ENCODE data around the gene BCL11A. TPM values are rescaled to one million over a fixed set of nuclear protein-coding genes. Genes with fewer than 3 reads are reported as not detected.

BCL11A gene
- polyA plus RNA-seq, 1 donor, result 15.1 TPM

GRCh38 chr2:60528281-60529020 is 25.0 kb downstream of the BCL11A start:
- DNase-seq, result no peak

GRCh38 chr2:60527762-60528161 is 25.7 kb downstream of the BCL11A start:
- DNase-seq, result no peak

- no peak for DNase-seq
Observed at GRCh38 chr2:60526623-60527022, 26.8 kb downstream of the BCL11A start.

GRCh38 chr2:60525899-60526298 is 27.6 kb downstream of the BCL11A start:
- no peak for DNase-seq

DNA sequence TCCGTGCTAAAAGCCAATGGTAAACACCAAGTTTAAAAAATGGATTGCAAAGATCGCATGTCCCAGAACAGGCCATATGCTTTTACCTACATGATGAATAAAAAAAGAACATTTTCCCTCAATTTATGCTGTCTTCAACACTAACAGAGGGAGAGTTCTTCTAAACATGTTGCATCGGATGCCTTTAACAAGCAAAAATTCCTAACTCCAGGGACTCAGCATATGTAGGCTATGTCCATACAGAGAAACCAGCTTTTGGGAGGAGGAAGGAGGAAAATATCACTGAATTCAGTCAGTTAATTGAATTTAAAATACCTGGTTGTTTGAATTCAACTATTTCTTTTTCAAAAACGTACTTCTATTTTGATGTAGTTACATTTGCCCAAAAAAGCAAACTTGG is 28.6 kb downstream of the BCL11A start:
- no peak for DNase-seq

- DNase-seq, result no peak
Observed at GRCh38 chr2:60523963-60524362, 29.5 kb downstream of the BCL11A start.

- DNase-seq, result no peak
Observed at GRCh38 chr2:60522462-60522861, 31.0 kb downstream of the BCL11A start.

DNA sequence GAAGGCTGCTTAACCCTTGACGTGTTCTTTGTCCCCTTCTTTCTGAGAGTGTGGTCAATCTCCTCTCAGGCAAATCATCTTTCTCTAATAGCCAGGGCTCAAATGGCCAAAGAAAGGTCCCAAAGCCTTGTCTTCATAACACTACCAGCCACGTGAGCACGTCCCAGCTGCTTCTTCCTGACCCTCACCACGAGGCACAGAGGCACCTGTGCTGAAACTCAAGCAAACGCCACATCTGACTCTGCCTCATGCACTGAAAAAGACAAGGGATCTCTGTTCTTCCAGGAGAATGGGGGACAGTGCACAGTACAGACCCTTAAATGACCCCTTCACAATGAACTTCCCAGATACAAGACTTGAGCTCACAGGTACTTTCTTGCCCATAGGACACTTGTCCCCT is 31.8 kb downstream of the BCL11A start:
- no peak for DNase-seq

DNA sequence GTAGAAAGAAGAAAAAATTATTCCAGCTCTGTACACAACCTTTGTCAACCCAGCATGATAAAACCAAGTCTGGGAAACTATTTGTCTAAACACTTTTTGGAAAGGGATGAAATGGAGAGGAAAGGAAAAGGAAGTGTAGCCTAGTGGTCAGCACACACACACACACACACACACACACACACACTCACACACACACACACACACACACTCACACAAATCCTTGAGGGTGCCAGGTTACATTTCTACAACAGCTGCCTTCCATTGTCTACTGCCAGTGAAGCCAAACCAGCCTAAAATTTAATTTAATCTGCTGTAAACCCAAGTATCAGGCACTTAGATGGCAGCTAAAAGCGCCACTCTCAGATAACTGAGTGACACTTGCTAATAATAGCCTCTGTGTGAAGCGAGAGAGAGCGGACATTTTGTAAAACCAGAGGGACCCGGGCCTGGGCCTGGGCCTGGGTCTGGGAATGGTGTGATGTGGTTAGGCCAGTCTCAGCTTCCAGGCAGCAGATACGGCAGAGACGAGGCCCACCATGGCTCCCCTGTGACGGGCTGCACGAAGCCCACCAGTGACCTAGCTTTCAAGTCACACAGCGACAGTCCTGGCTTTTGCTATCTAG is 32.4 kb downstream of the BCL11A start:
- DNase-seq, result no peak

- no peak for DNase-seq
Observed at GRCh38 chr2:60520151-60520876, 33.1 kb downstream of the BCL11A start.

DNA sequence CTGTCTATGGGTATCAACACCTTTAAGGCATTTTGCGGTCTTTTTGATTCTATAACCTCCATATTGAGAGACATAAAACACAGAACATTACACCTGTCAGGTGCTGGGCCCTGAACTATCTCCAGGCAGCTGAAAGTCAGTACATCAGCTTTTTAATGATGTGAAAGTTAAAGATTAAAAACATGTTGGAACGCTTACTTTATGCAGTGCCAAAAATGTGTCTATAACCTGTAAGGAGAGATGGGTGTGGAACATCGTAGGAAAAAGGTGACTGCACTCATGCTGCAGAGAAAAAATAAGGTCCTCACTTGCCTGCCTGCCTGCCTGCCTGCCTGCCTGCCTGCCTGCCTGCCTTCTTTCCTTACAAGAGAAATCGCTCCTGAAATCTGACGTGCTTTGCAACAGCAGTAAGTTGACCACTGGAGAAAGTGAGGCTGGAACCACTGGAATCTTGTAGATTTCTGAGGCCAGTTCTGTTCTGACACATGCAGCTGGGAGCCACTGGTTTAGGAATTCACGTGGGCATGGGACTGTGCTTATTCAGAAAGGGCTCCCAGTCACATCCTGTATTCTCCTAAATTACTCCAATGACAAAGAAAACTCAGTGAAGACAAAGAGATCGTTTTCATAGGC is 34.1 kb downstream of the BCL11A start:
- no peak for DNase-seq

- DNase-seq, result no peak
Observed at GRCh38 chr2:60518567-60518966, 34.9 kb downstream of the BCL11A start.

DNA sequence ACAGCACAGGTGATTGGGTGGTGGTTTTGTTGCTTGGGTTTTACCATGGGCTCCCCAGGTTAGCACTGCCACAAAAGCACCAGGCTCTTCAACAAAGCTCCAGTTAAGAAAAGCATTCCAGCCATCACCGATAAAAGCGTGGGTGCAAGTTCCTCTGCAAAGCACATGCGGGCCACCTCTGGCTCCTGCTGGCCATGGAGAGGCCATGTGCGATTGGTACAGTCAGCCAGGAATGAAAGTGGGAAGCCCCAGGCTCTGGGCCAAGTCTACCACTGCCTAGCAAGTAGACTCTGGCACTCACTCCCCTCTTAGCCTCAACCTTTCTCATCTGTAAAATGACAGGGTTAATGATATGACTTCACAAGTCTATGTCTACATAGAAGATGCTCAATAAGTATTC is 36.0 kb downstream of the BCL11A start:
- DNase-seq, result no peak

DNA sequence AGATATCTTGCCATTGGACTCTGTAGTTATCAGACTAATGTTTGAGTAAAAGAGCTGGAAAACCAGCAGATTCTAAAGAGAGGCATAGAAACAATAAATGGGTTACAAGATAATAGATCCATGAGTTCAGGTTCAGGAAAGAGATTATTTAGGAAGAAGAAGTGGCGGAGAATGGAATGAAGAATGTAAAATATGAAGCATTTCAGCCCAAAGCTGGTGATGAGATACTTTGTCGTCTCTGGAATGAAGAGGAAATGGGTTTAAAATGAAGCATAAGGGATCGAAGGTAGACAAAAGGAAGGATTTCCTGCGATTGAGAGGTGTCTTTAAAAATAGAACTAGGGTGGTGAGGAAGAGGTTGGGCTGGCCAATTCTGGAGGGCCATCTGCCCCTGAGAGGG is 36.6 kb downstream of the BCL11A start:
- DNase-seq, result no peak

- no peak for DNase-seq
Observed at GRCh38 chr2:60516383-60516811, 37.1 kb downstream of the BCL11A start.

DNA sequence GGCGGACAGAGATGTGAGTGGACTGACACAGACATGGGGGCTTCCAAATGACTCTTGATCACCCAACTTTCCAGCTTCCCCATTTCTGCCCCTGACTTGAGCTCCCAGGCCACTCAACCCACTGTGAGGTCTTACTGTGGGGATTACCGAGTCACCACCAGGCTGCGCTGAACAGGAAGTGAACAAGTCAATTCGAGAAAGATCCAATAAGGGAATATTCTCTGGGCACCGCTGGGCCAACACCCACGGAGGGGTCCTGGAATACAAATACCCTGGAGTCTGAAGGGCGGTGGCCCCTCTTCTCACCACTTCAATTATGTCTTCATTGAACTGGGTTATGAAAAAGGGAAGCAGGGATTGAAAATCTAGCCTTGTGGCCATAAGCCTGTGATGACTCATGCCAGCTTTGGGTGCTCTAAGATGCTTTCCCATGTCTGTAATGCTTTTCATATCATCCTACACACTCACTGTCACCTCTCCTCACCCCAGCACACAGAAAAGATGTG is 37.7 kb downstream of the BCL11A start:
- DNase-seq, result no peak

DNA sequence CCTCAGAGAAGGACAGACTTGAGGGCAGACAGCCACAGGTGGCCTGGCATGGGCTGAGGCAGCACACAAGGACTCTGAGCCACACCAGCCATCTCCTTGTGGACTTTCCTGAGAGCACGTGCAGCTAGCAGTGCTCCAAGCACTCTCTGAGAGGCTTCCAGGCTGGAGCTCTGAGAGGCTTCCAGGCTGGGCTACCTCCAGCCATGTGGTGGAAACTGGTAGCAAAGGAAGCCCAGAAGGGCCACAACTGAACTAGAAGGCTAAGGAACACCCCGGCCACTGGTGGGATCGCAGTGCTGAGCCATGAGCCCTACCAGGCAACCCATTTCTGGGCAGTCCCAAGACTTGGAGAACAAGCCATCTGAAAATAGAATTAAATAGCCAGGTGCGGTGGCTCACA is 39.5 kb downstream of the BCL11A start:
- no peak for DNase-seq

DNA sequence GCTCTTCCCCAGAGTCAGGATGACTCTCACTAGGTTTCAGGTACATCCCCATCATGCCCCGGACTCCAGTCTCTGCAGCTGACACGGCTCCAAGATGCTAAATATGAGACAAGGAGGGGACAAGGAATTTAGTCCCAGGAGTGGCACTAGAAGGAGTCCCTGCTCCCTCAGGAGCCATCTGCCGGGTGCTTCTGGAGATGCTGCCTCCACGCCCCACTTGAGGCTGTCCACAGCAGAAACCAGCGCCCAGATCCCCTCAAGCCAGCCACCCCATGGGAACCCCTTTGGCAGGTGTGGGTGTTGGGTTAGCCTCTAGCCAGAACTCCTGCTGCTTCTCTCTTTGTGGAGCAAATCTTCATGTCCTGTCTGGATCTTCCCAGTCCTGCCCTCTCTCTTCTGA is 40.3 kb downstream of the BCL11A start:
- DNase-seq, result no peak

- no peak for DNase-seq
Observed at GRCh38 chr2:60512641-60513040, 40.8 kb downstream of the BCL11A start.

GRCh38 chr2:60512062-60512622 is 41.3 kb downstream of the BCL11A start:
- DNase-seq, result no peak

GRCh38 chr2:60510713-60511112 is 42.7 kb downstream of the BCL11A start:
- no peak for DNase-seq

DNA sequence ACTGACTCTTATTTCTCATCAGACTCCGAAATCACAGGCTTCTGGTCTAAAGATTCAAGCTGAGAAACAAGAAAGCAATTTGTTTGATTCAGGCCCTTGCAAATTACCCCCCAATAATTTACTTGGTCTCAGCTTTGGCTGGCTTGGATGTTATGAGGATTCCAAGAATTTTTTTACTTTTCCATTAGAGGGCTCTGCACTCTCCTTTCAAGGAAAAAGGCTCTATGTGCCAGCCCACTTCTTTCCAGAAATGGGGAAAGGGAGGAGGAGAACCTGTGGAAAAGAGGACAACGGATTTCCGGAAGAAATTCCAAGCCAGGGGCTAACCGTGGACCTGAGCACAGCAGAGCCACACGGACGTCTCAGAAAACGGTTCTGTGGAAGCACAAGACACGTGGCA is 44.4 kb downstream of the BCL11A start:
- DNase-seq, result no peak
